Mammary epithelial cell (primary cell): ENCODE results near the gene FAM53B.

ENCODE experiments used
- CTCF ChIP-seq, 2 donors: IDR thresholded peaks in 1 of 2; conservative IDR thresholded peaks in 1 of 2; 2 replicates each; pipeline ENCODE4 v1.5.1; 2011 to 2012; ENCODE audit warnings: inconsistent platforms in 2 of 2, low read length in 2 of 2, mild to moderate bottlenecking in 2 of 2, control low read depth in 1 of 2, low read depth in 1 of 2; ENCODE audit not compliant: insufficient read depth in 1 of 2; ENCODE audit errors: extremely low read depth in 1 of 2
- EZH2 ChIP-seq: IDR thresholded peaks from 2 replicates; pipeline ENCODE4 v1.6.1; 2012; ENCODE audit warnings: low read length, inconsistent platforms, borderline replicate concordance

DNA sequence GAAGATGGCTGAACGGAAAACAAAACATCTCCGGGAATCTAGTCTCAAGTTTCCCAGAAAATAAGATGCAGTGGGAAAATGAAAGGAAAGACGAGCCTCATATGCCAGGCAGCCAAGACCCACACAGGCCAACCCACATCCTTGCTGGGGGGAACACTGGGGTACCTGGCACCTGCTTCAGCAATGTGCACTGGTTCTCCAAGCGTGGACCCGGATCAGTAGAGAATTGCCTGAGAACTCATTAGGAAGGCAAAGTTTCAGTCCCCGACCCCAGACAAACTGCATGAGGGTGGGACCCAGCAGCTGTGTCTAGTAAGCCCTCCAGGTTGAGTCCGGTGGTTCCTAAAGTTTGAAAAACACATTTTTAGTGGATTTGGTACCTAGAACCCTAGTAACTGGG is 18.4 kb downstream of the FAM53B start:
- TF ChIP-seq CTCF (conservative IDR thresholded peaks at IDR 0.05 in 1 of 2, IDR thresholded peaks at IDR 0.05 in 1 of 2; ENCODE audit: extremely low read depth in 1 of 2, insufficient read depth in 1 of 2, low read depth in 1 of 2, low read length in 2 of 2) (no peak), EZH2 (no peak)
